Heart left ventricle (tissue), 16 donors: ENCODE results near the gene SMAGP. TPM values are rescaled to one million over a fixed set of nuclear protein-coding genes. Genes with fewer than 3 reads are reported as not detected.

Source experiments
- ATAC-seq, 4 donors: fragments of 200-7000 bp; cut with Tn5 transposase; one replicate each; pipeline ENCODE4 v1.9.1; 2020 to 2022; ENCODE audit warnings: moderate library complexity in 4 of 4, mild to moderate bottlenecking in 3 of 4, moderate number of reproducible peaks in 1 of 4
- DNase-seq, 5 donors: peaks; one replicate each; pipeline ENCODE4 v3.0.0-alpha.2; 2020
- H3K27ac ChIP-seq, 12 donors: fragments of 200-600 bp; sonication (generic) in 4 of 12; one replicate each; pipeline versions ENCODE4 v1.5.0 to v1.8.0; 2016 to 2022; ENCODE audit warnings: mild to moderate bottlenecking in 2 of 12
- H3K27me3 ChIP-seq, 9 donors: fragments of 200-600 bp; sonication (generic) in 2 of 9; one replicate each; pipeline versions ENCODE4 v1.5.1 to v1.8.0; 2016 to 2022; ENCODE audit warnings: mild to moderate bottlenecking in 3 of 9
- H3K36me3 ChIP-seq, 9 donors: fragments of 200-600 bp; sonication (generic) in 2 of 9; one replicate each; pipeline versions ENCODE4 v1.5.0 to v1.8.0; 2018 to 2022; ENCODE audit warnings: mild to moderate bottlenecking in 2 of 9
- H3K4me1 ChIP-seq, 12 donors: fragments of 200-600 bp; sonication (generic) in 4 of 12; one replicate each; pipeline versions ENCODE4 v1.5.0 to v1.8.0; 2016 to 2022; ENCODE audit warnings: mild to moderate bottlenecking in 3 of 12
- H3K4me3 ChIP-seq, 12 donors: fragments of 200-600 bp; sonication (generic) in 4 of 12; one replicate each; pipeline versions ENCODE4 v1.5.0 to v1.8.0; 2017 to 2022; ENCODE audit warnings: mild to moderate bottlenecking in 9 of 12, moderate library complexity in 4 of 12
- H3K9me3 ChIP-seq, 12 donors: fragments of 200-600 bp; sonication (generic) in 4 of 12; one replicate each; pipeline versions ENCODE4 v1.5.0 to v1.8.0; 2016 to 2022; ENCODE audit warnings: mild to moderate bottlenecking in 1 of 12
- POLR2A ChIP-seq, 2 donors: fragments of 450-650 bp; IDR thresholded peaks; one replicate each; pipeline ENCODE4 v1.6.1; 2017; ENCODE audit warnings: antibody characterized with exemption in 2 of 2, mild to moderate bottlenecking in 2 of 2, moderate library complexity in 2 of 2
- WGBS, 4 donors: extraction: QIAGEN DNeasy Blood & Tissue Kit in 2 of 4; methylation state at CpG; one replicate each; pipeline versions ENCODE4 v1.1.5 to v1.1.7; 2013 to 2018; 5-methylcytosine and 5-hydroxymethylcytosine counted together
- intact Hi-C, 10 donors: fragments of 100-400 bp; cut with DNase I; formaldehyde crosslinking; loops; one replicate each; pipeline versions ENCODE4 v1.11.1 to v1.14.2; 2022
- polyA plus RNA-seq, 2 donors: library from polyadenylated mRNA; stranded (reverse); fragments of 200-250 nt; gene quantifications; one replicate each; pipeline ENCODE4 v1.2.3, GENCODE V29; 2013
- total RNA-seq, 9 donors: library from RNA; depleted of rRNA in 2 of 9; stranded (reverse); fragments of >200 nt in 2 of 9; fragmentation: NEBNext Ultra II Directional in 3 of 9; extraction: Animal tissue kit (Norgen Biotek cat#: 25700) in 3 of 9; gene quantifications; one replicate each; pipeline versions ENCODE4 v1.1.0 to v1.2.4, GENCODE V29; 2016 to 2023
- TF ChIP-seq, protein P1 (sequence below), 12 donors: fragments of 200-600 bp; sonication (generic) in 4 of 12; IDR thresholded peaks; one replicate each; pipeline versions ENCODE4 v1.5.0 to v1.8.0; 2018 to 2022; ENCODE audit warnings: antibody characterized with exemption in 12 of 12, mild to moderate bottlenecking in 5 of 12
- donor health status: ischemic (EF 13 %, LVEDD 7.1; RV severe dilation, severe dysfunction).
- donor health status: healthy with polysubstance abuse.
- donor health status: DM: no; HTN: yes; CAD: no.
- donor health status: DM: no; HTN: no; CAD: no.
- donor health status: ischemic (EF 25% LVEDD 6.9; RV normal size, moderate dysfunction).
- donor health status: ischemic (EF 25% LVEDD 5.7; RV mildly dilated, moderate dysfunction).
- donor health status: healthy.
- donor health status: DM: yes; HTN: yes; CAD: no.
- donor health status: ischemic (EF 35%, LVEDD 5.7; RV mildly dilated, moderate dysfunction).
- donor health status: nonischemic (EF 11% LVEDD 7.7; RV severe dilation, severe dysfunction).
- donor health status: DM: yes; HTN: yes; CAD: no.
- donor health status: PGD.
- donor health status: ischemic (EF 29% LVEDD 5.4; RV normal size, mild dysfunction).
- donor health status: nonischemic (EF 23%, LVEDD 6.1; RV moderate dilation, normal function).

Gene SMAGP
- total and polyA plus RNA-seq, 11 donors: 2.0 to 8.4 (median 3.7) TPM

DNA sequence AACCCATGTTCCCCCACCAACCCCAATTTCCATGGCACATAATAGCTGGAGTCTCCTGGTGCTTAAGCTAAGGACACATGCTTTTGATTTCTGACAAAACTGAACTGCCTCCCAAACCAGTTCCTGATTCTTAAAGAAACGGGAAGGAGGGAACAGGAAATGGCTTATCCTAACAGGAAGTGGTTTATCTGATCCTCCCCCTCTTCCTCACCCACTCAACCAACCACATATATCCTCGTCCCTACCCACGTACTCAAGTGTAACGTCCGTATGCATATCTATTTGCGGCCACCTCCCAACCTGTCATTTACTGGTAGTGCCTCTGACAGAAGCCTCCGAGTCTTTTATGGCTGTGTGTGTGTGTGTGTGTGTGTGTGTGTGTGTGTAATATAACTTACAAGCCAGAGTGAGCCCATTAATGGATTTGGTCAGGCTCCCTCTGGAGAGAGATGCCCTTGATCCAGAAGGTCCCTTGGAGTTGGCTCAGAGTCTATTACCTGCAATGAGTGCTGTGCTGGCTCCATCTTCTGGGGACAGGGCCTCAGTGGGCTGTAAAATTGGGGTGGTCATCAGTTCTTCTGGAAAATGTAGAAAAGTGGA is 23.9 kb downstream of the SMAGP start:
- TF ChIP-seq POLR2A (IDR thresholded peaks at IDR 0.05): no peak
- TF ChIP-seq, protein P1, sequence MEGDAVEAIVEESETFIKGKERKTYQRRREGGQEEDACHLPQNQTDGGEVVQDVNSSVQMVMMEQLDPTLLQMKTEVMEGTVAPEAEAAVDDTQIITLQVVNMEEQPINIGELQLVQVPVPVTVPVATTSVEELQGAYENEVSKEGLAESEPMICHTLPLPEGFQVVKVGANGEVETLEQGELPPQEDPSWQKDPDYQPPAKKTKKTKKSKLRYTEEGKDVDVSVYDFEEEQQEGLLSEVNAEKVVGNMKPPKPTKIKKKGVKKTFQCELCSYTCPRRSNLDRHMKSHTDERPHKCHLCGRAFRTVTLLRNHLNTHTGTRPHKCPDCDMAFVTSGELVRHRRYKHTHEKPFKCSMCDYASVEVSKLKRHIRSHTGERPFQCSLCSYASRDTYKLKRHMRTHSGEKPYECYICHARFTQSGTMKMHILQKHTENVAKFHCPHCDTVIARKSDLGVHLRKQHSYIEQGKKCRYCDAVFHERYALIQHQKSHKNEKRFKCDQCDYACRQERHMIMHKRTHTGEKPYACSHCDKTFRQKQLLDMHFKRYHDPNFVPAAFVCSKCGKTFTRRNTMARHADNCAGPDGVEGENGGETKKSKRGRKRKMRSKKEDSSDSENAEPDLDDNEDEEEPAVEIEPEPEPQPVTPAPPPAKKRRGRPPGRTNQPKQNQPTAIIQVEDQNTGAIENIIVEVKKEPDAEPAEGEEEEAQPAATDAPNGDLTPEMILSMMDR (IDR thresholded peaks at IDR 0.05): peak in 4 of 12 donors; percentile 8 to 32 (median 10)
- H3K27ac ChIP-seq: peak overlapping the region in 7 of 12 donors; percentile 3 to 84 (median 12)
- DNase-seq: peak in 1 of 5 donors; percentile 36
- no peaks in the 10 kb centered on the region for H3K27me3 ChIP-seq
- peak; percentile 23 to 85 (median 68) for ATAC-seq
- intact Hi-C loops: loop anchor here in 2 of 10 donors (10.0 kb wide), 2 partner anchors 162 to 202 kb away; partner anchors contain the start of genes CSRNP2 (in 1 of the 2) and LETMD1 (in 1 of the 2)
- 15 to 21% (median 18%) methylated on average over 7 of the region's 7 CpGs for WGBS, 4 donors
- no peaks in the 10 kb centered on the region for H3K9me3 ChIP-seq
- peaks cover 0 to 63% (median 22%) of the 10 kb centered on the region in 12 donors for H3K4me1 ChIP-seq
- H3K4me3 ChIP-seq: no peak overlapping the region
- H3K36me3 ChIP-seq: peaks cover 0 to 47% (median 32%) of the 10 kb centered on the region in 9 donors

DNA sequence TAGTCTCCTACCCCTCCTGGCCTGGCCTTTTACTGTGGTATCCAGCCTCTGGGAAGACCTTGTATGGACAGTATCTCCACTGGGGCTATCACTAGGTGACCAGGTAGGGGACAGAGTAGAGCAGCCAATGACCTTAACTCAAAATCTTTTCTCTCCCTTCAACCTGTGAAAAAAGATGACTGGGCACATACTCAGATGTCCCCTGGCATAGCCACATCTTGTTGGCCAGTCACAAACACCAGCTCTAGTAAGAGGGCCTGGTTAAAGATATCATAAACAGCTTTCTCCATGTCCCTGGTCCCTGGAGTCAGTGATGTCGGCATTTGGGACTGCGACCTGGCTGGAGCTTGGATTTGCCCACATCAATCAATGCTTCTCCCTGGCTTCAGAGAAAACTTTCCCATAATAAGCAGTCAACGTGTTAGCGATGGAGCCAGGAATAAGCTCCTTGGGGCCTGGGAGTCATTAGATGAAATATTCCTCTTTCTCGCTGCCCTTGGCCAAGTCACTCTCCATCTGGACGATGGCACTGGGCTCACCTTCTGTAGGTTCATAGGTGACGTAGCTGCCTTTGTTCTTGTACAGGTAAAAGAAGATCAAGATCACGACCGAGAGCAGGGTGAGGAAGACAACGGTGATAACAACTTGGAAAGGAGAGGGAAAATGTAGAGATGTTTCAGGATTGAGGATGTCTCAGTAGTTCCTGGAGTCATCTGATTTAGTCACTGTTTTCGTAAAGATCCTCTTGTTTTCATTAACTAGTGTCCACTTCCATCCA is 24.6 kb downstream of the SMAGP start:
- 86 to 92% (median 89%) methylated on average over 11 of the region's 11 CpGs for WGBS, 4 donors

DNA sequence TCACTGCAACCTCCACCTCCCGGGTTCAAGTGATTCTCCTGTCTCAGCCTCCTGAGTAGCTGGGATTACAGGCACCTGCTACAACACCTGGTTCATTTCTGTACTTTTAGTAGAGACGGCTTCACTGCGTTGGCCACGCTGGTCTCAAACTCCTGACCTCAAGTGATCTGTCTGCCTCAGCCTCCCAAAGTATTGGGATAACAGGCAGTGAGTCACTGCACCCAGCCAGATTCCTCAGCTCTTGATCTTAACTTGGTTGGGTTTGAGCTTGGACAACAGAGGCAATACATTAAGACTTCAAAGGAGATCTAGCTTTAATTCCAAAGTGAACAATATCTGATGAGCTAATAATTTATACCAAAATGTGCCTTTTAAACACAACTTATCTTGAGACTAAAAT is 25.9 kb downstream of the SMAGP start:
- no peak overlapping the region for H3K27ac ChIP-seq
- no peaks in the 10 kb centered on the region for H3K9me3 ChIP-seq
- no peaks in the 10 kb centered on the region for H3K27me3 ChIP-seq
- DNase-seq: no peak
- 73 to 96% (median 90%) methylated on average over 4 of the region's 4 CpGs for WGBS, 4 donors
- H3K4me1 ChIP-seq: peaks cover 0 to 82% (median 40%) of the 10 kb centered on the region in 12 donors
- ATAC-seq: no peak
- TF ChIP-seq, protein P1 (IDR thresholded peaks at IDR 0.05): no peak
- no peak for TF ChIP-seq POLR2A (IDR thresholded peaks at IDR 0.05)
- H3K36me3 ChIP-seq: peaks cover 0 to 62% (median 45%) of the 10 kb centered on the region in 9 donors
- H3K4me3 ChIP-seq: no peak overlapping the region
- intact Hi-C loops: loop anchor here in 4 of 10 donors (5.0 to 10.0 kb wide), 3 partner anchors 159 to 199 kb away; partner anchors contain the start of genes LETMD1 (in 3 of the 4) and CSRNP2 (in 1 of the 4)

More for the DNA sequence above, 24.6 kb downstream of the SMAGP start:
- no peak for TF ChIP-seq POLR2A (IDR thresholded peaks at IDR 0.05)
- TF ChIP-seq, protein P1 (IDR thresholded peaks at IDR 0.05): no peak
- no peak for DNase-seq
- peak in 1 of 4 donors; percentile 6 for ATAC-seq
- Histone ChIP-seq H3K36me3 (peaks cover 0 to 54% (median 39%) of the 10 kb centered on the region in 9 donors), H3K27me3 (no peaks in the 10 kb centered on the region), H3K4me3 (no peak overlapping the region), H3K4me1 (peaks cover 0 to 70% (median 29%) of the 10 kb centered on the region in 12 donors), H3K27ac (peak overlapping the region in 6 of 12 donors; percentile 3 to 84 (median 26)), H3K9me3 (no peaks in the 10 kb centered on the region)
- intact Hi-C loops: loop anchor here in 2 of 10 donors (10.0 kb wide), 2 partner anchors 161 to 201 kb away; partner anchors contain the start of genes CSRNP2 (in 1 of the 2) and LETMD1 (in 1 of the 2)
